HCT116 (cell line): ENCODE results near the gene PLEKHO2. TPM values are rescaled to one million over a fixed set of nuclear protein-coding genes. Genes with fewer than 3 reads are reported as not detected.

Experiments
- ATAC-seq: fragments of 200-7000 bp; cut with Tn5 transposase; 2 replicates; pipeline ENCODE4 v1.9.1; 2020; ENCODE audit warnings: mild to moderate bottlenecking, moderate library complexity
- BruUV-seq: library from RNA; stranded (reverse); fragments of 400-500 nt; replicated peaks from 2 replicates; lab custom pipeline; 2021; lab: Mats Ljungman, UMichigan
- CTCF ChIA-PET: fragments of 300-600 bp; sonication (Branson Sonifier 250); formaldehyde crosslinking; loops from one replicate; lab custom pipeline; 2021; ENCODE audit warnings: antibody characterized with exemption; lab: Charles Lee
- POLR2A ChIA-PET: fragments of 300-600, 350-600 bp; sonication (Branson Sonifier 250); formaldehyde crosslinking; loops from one replicate; lab custom pipeline; 2021; ENCODE audit warnings: antibody characterized with exemption; lab: Charles Lee
- RAD21 ChIA-PET, 2 experiments: fragments of 300-600 bp; sonication (Branson Sonifier 250); formaldehyde crosslinking; loops; one replicate each; lab custom pipeline; 2023; ENCODE audit warnings: low total read pairs in 2 of 2; ENCODE audit not compliant: uncharacterized antibody in 2 of 2, unreplicated experiment in 2 of 2, low non-redundant PET in 1 of 2; lab: Charles Lee
- DNase-seq: peaks from one replicate; pipeline ENCODE4 v3.0.0-alpha.2; 2010; ENCODE audit warnings: low read depth, low spot score
- H2AFZ ChIP-seq: fragments of 200-600 bp; shearing (Covaris generic), sonication (generic); 2 replicates; pipeline ENCODE4 v1.6.1; 2017; ENCODE audit warnings: low read depth, mixed run types, mixed read lengths, antibody characterized with exemption, low read length; ENCODE audit not compliant: poor library complexity, severe bottlenecking
- H3K27ac ChIP-seq: 2 replicates; pipeline ENCODE4 v1.5.1; 2012; ENCODE audit warnings: low read depth, low read length
- H3K27me3 ChIP-seq: fragments of 200-600 bp; sonication (generic); 2 replicates; pipeline ENCODE4 v1.6.1; 2016; ENCODE audit warnings: mixed run types, low read length, mixed read lengths; ENCODE audit not compliant: insufficient read depth
- H3K36me3 ChIP-seq, 2 experiments: fragments of 200-500 bp in 1 of 2; fragments of 200-600 bp in 1 of 2; sonication (Bioruptor generic) in 1 of 2; sonication (generic) in 1 of 2; 2 replicates each; pipeline versions ENCODE4 v1.5.1 to v1.6.1; 2014 to 2016; ENCODE audit warnings: low read length in 2 of 2, inconsistent platforms in 1 of 2, mixed read lengths in 1 of 2, mixed run types in 1 of 2; ENCODE audit not compliant: insufficient read depth in 2 of 2, control insufficient read depth in 1 of 2
- H3K4me1 ChIP-seq, 2 experiments: fragments of 200-600 bp in 1 of 2; sonication (generic) in 1 of 2; 2 replicates each; pipeline versions ENCODE4 v1.5.1 to v1.6.1; 2012 to 2017; ENCODE audit warnings: low read length in 2 of 2, inconsistent platforms in 1 of 2, mild to moderate bottlenecking in 1 of 2, mixed read lengths in 1 of 2, mixed run types in 1 of 2, moderate library complexity in 1 of 2; ENCODE audit not compliant: insufficient read depth in 2 of 2, control insufficient read depth in 1 of 2
- H3K4me2 ChIP-seq: fragments of 200-600 bp; sonication (generic); 2 replicates; pipeline ENCODE4 v1.6.1; 2017; ENCODE audit warnings: mixed run types, low read length, mixed read lengths
- H3K4me3 ChIP-seq, 2 experiments: fragments of 200-600 bp in 1 of 2; sonication (generic) in 1 of 2; replicated peaks in 1 of 2; 2 replicates each; pipeline ENCODE4 v1.5.1; 2011 to 2016; ENCODE audit warnings: low read length in 2 of 2, control low read depth in 1 of 2, low read depth in 1 of 2, mild to moderate bottlenecking in 1 of 2, mixed read lengths in 1 of 2, mixed run types in 1 of 2
- H3K79me2 ChIP-seq: fragments of 200-600 bp; sonication (generic); 2 replicates; pipeline ENCODE4 v1.6.1; 2017; ENCODE audit warnings: mild to moderate bottlenecking, mixed run types, low read length, moderate library complexity, mixed read lengths; ENCODE audit not compliant: insufficient read depth
- H3K9ac ChIP-seq: fragments of 200-600 bp; sonication (generic); 2 replicates; pipeline ENCODE4 v1.6.1; 2016; ENCODE audit warnings: low read length, mixed read lengths
- H3K9me2 ChIP-seq: fragments of 200-600 bp; sonication (generic), shearing (Covaris generic); 2 replicates; pipeline ENCODE4 v1.6.1; 2017; ENCODE audit warnings: mixed run types, mild to moderate bottlenecking, moderate library complexity; ENCODE audit not compliant: insufficient read depth
- H3K9me3 ChIP-seq, 2 experiments: fragments of 200-500 bp in 1 of 2; fragments of 200-600 bp in 1 of 2; sonication (Bioruptor generic) in 1 of 2; sonication (generic) in 1 of 2; 2 replicates each; pipeline ENCODE4 v1.6.1; 2014 to 2017; ENCODE audit warnings: low read length in 2 of 2, mixed read lengths in 2 of 2, inconsistent platforms in 1 of 2, low read depth in 1 of 2, mild to moderate bottlenecking in 1 of 2, mixed run types in 1 of 2, moderate library complexity in 1 of 2; ENCODE audit not compliant: control insufficient read depth in 1 of 2, insufficient read depth in 1 of 2
- H4K20me1 ChIP-seq: fragments of 200-600 bp; sonication (generic), shearing (Covaris generic); 2 replicates; pipeline ENCODE4 v1.6.1; 2017; ENCODE audit warnings: mixed run types, mild to moderate bottlenecking, moderate library complexity; ENCODE audit not compliant: insufficient read depth
- ATF3 ChIP-seq: IDR thresholded peaks from 2 replicates; pipeline ENCODE4 v1.6.1; 2012
- CBX3 ChIP-seq: IDR thresholded peaks from 2 replicates; pipeline ENCODE4 v1.6.1; 2012; ENCODE audit warnings: low read depth
- CEBPB ChIP-seq: IDR thresholded peaks from 2 replicates; pipeline ENCODE4 v1.6.1; 2012; ENCODE audit warnings: low read depth
- EGR1 ChIP-seq: IDR thresholded peaks from 2 replicates; pipeline ENCODE4 v1.6.1; 2012; ENCODE audit warnings: low read depth
- EZH2 ChIP-seq: fragments of 200-600 bp; sonication (generic); IDR thresholded peaks from 2 replicates; pipeline ENCODE4 v1.6.1; 2017; ENCODE audit warnings: antibody characterized with exemption, mixed run types
- EZH2phosphoT487 ChIP-seq: fragments of 200-600 bp; IDR thresholded peaks from 2 replicates; pipeline ENCODE4 v1.6.1; 2018; ENCODE audit warnings: antibody characterized with exemption, borderline replicate concordance
- FOSL1 ChIP-seq: IDR thresholded peaks from 2 replicates; pipeline ENCODE4 v1.6.1; 2012; ENCODE audit warnings: low read depth
- JUND ChIP-seq: IDR thresholded peaks from 2 replicates; pipeline ENCODE4 v1.6.1; 2012
- POLR2A ChIP-seq: IDR thresholded peaks from 2 replicates; pipeline ENCODE4 v1.7.0; 2011; ENCODE audit warnings: borderline replicate concordance; ENCODE audit not compliant: insufficient read depth, insufficient read length; ENCODE audit errors: extremely low read depth
- REST ChIP-seq: IDR thresholded peaks from 2 replicates; pipeline ENCODE4 v1.6.1; 2012; ENCODE audit warnings: low read depth
- SIN3A ChIP-seq: IDR thresholded peaks from 2 replicates; pipeline ENCODE4 v1.6.1; 2012; ENCODE audit warnings: low read depth
- SRF ChIP-seq: IDR thresholded peaks from 2 replicates; pipeline ENCODE4 v1.6.1; 2012; ENCODE audit warnings: low read depth
- TCF7L2 ChIP-seq: IDR thresholded peaks from 2 replicates; pipeline ENCODE4 v1.7.0; 2011; ENCODE audit warnings: borderline replicate concordance, inconsistent platforms; ENCODE audit not compliant: insufficient read depth, insufficient read length; ENCODE audit errors: extremely low read depth
- YY1 ChIP-seq: IDR thresholded peaks from 2 replicates; pipeline ENCODE4 v1.6.1; 2011; ENCODE audit warnings: low read length, low read depth, moderate library complexity, mild to moderate bottlenecking; ENCODE audit not compliant: insufficient replicate concordance; ENCODE audit errors: extremely low read depth
- intact Hi-C: fragments of 100-400 bp; cut with micrococcal nuclease; formaldehyde crosslinking; loops from 2 replicates; pipeline ENCODE4 v1.10.0; 2022
- total RNA-seq: library from RNA; stranded (reverse); gene quantifications from one replicate; pipeline ENCODE4 v1.2.1, GENCODE V29; 2021; ENCODE audit not compliant: unreplicated experiment

Gene PLEKHO2
- total RNA-seq, 1 experiment from 2014 or later, result 8.0 TPM

GRCh38 chr15:64859226-64859625 lies 17.5 kb downstream of the PLEKHO2 start:
- H3K4me1 ChIP-seq, result peaks cover 0 to 4% of the 10 kb centered on the region in 2 experiments; a peak in 1 of 4 replicates
- no peak overlapping the region for H3K4me2 ChIP-seq
- no peak overlapping the region for H2AFZ ChIP-seq
- POLR2A ChIA-PET, result no interaction called here
- CTCF ChIA-PET, result no interaction called here
- no peak overlapping the region for H3K4me3 ChIP-seq
- no peaks in the 10 kb centered on the region for H3K9me3 ChIP-seq
- H3K9me2 ChIP-seq, result no peaks in the 10 kb centered on the region
- no peak for TF ChIP-seq YY1
- TF ChIP-seq FOSL1, result no peak
- no peak for TF ChIP-seq POLR2A
- TF ChIP-seq EZH2phosphoT487, result no peak
- TF ChIP-seq REST, result no peak
- TF ChIP-seq CBX3, result no peak
- no peak for TF ChIP-seq EGR1
- TF ChIP-seq SRF, result no peak
- no peak for TF ChIP-seq JUND
- TF ChIP-seq EZH2, result no peak
- TF ChIP-seq SIN3A, result no peak
- TF ChIP-seq ATF3, result no peak
- TF ChIP-seq TCF7L2, result no peak
- no peak for TF ChIP-seq CEBPB
- TF ChIP-seq, all 23 proteins: peak for 0
- intact Hi-C loops, result no loop called here
- no peak for ATAC-seq
- Histone ChIP-seq H3K27ac (no peak overlapping the region), H3K9ac (no peak overlapping the region), H3K79me2 (no peaks in the 10 kb centered on the region), H4K20me1 (no peaks in the 10 kb centered on the region), H3K36me3 (peaks cover 4 to 7% of the 10 kb centered on the region in 2 experiments; a peak in 3 of 4 replicates), H3K27me3 (no peaks in the 10 kb centered on the region)
- no TSS peak for BruUV-seq
- RAD21 ChIA-PET, result no interaction called here
- no peak for DNase-seq
